Uterus (tissue), 4 donors: ENCODE measurements around the gene DENND2A. TPM values are rescaled to one million over a fixed set of nuclear protein-coding genes. Genes with fewer than 3 reads are reported as not detected.
A peak's percentile ranks its signal among the peaks of the same experiment; 100 is the strongest.

Source experiments
- DNase-seq, 2 donors: peaks; one replicate each; pipeline ENCODE4 v3.0.0-alpha.2; 2019 to 2020
- H3K27ac ChIP-seq, 2 donors: fragments of 200-600 bp; sonication (generic); 1 replicate in 1 of 2; 2 replicates in 1 of 2; pipeline ENCODE4 v1.5.1; 2016 to 2018
- H3K27me3 ChIP-seq, 2 donors: fragments of 200-600 bp; sonication (generic); one replicate each; pipeline ENCODE4 v1.5.1; 2018 to 2019; ENCODE audit warnings: control low read depth in 1 of 2
- H3K36me3 ChIP-seq, 2 donors: fragments of 200-600 bp; sonication (generic); one replicate each; pipeline ENCODE4 v1.5.1; 2019; ENCODE audit warnings: control low read depth in 1 of 2
- H3K4me1 ChIP-seq, 2 donors: fragments of 200-600 bp; sonication (generic); one replicate each; pipeline ENCODE4 v1.5.1; 2018 to 2019; ENCODE audit warnings: control low read depth in 1 of 2
- H3K4me3 ChIP-seq, 2 donors: fragments of 200-600 bp; sonication (generic); 1 replicate in 1 of 2; 2 replicates in 1 of 2; pipeline ENCODE4 v1.5.1; 2018 to 2019; ENCODE audit warnings: mild to moderate bottlenecking in 1 of 2
- H3K9me3 ChIP-seq, 2 donors: fragments of 200-600 bp; sonication (generic); one replicate each; pipeline ENCODE4 v1.5.1; 2019; ENCODE audit warnings: control low read depth in 1 of 2
- CTCF ChIP-seq, 4 experiments: fragments of 200-600 bp in 2 of 4; fragments of 450-650 bp in 2 of 4; sonication (generic) in 2 of 4; IDR thresholded peaks; one replicate each; pipeline ENCODE4 v1.5.1; 2016 to 2019; ENCODE audit warnings: antibody characterized with exemption in 4 of 4, mild to moderate bottlenecking in 2 of 4, moderate library complexity in 1 of 4
- POLR2A ChIP-seq, 2 donors: fragments of 450-650 bp; IDR thresholded peaks; one replicate each; pipeline ENCODE4 v1.6.1; 2016; ENCODE audit warnings: antibody characterized with exemption in 2 of 2, mild to moderate bottlenecking in 1 of 2, moderate library complexity in 1 of 2
- intact Hi-C: fragments of 100-400 bp; cut with DNase I; formaldehyde crosslinking; loops from one replicate; pipeline ENCODE4 v1.15.1; 2023; ENCODE audit warnings: low total_unique reads
- total RNA-seq, 4 donors: library from RNA; depleted of rRNA in 3 of 4; stranded (reverse); fragments of >200 nt in 3 of 4; gene quantifications; one replicate each; pipeline versions ENCODE4 v1.1.0 to v1.2.4, GENCODE V29; 2014 to 2023
- donor health status: DM: yes; HTN: yes; CAD: no.

Gene DENND2A
- total RNA-seq, 4 donors from 2014 or later = 9.1 to 84.8 (median 35.5) TPM

GRCh38 chr7:140600341-140600740 lies 40.3 kb downstream of the DENND2A start:
- intact Hi-C loops = no loop called here
- no peak overlapping the region for H3K4me3 ChIP-seq
- TF ChIP-seq POLR2A (IDR thresholded peaks at IDR 0.05) = no peak
- TF ChIP-seq CTCF (IDR thresholded peaks at IDR 0.05) = no peak
- no peaks in the 10 kb centered on the region for H3K4me1 ChIP-seq
- no peaks in the 10 kb centered on the region for H3K36me3 ChIP-seq
- no peak for DNase-seq
- H3K9me3 ChIP-seq = no peaks in the 10 kb centered on the region
- peak overlapping the region; percentile 23 to 38 for H3K27ac ChIP-seq
- no peaks in the 10 kb centered on the region for H3K27me3 ChIP-seq

- Histone ChIP-seq H3K4me3 (no peak overlapping the region), H3K27me3 (no peaks in the 10 kb centered on the region), H3K27ac (peak overlapping the region; percentile 77 to 78), H3K36me3 (no peaks in the 10 kb centered on the region), H3K9me3 (no peaks in the 10 kb centered on the region), H3K4me1 (no peaks in the 10 kb centered on the region)
- TF ChIP-seq CTCF (IDR thresholded peaks at IDR 0.05) (no peak), POLR2A (IDR thresholded peaks at IDR 0.05) (no peak)
- intact Hi-C loops = no loop called here
- peak in 1 of 2 donors; percentile 37 for DNase-seq
Measured at GRCh38 chr7:140597428-140597949, 43.1 kb downstream of the DENND2A start.

GRCh38 chr7:140596519-140597427 lies 43.8 kb downstream of the DENND2A start:
- peak; percentile 27 to 28 for DNase-seq
- Histone ChIP-seq H3K36me3 (no peaks in the 10 kb centered on the region), H3K9me3 (no peaks in the 10 kb centered on the region), H3K27ac (peak overlapping the region; percentile 77 to 78), H3K4me1 (no peaks in the 10 kb centered on the region), H3K27me3 (no peaks in the 10 kb centered on the region), H3K4me3 (no peak overlapping the region)
- intact Hi-C loops = no loop called here
- TF ChIP-seq POLR2A (IDR thresholded peaks at IDR 0.05) (no peak), CTCF (IDR thresholded peaks at IDR 0.05) (no peak)

- intact Hi-C loops = no loop called here
- no peaks in the 10 kb centered on the region for H3K36me3 ChIP-seq
- H3K27me3 ChIP-seq = no peaks in the 10 kb centered on the region
- H3K4me3 ChIP-seq = no peak overlapping the region
- no peaks in the 10 kb centered on the region for H3K9me3 ChIP-seq
- no peaks in the 10 kb centered on the region for H3K4me1 ChIP-seq
- no peak for DNase-seq
- H3K27ac ChIP-seq = peak overlapping the region; percentile 77 to 78
- TF ChIP-seq POLR2A (IDR thresholded peaks at IDR 0.05) (no peak), CTCF (IDR thresholded peaks at IDR 0.05) (no peak)
Measured at GRCh38 chr7:140595468-140596092, 45.0 kb downstream of the DENND2A start.
